HG02610 (cell line): Measurements from ENCODE around the gene FRMD4B.
A peak's percentile ranks its signal among the peaks of the same experiment; 100 is the strongest.
"Not testable (repeated sequence)": the region's sequence is repeated elsewhere in the genome, so short reads cannot be mapped to it uniquely, and the experiment has no call there.

Experiments
- ATAC-seq: cut with Tn5 transposase; IDR thresholded peaks from one replicate; pipeline ENCODE4 v1.9.1; 2021; ENCODE audit warnings: mild to moderate bottlenecking, moderate library complexity; ENCODE audit not compliant: unreplicated experiment

The FRMD4B gene

DNA sequence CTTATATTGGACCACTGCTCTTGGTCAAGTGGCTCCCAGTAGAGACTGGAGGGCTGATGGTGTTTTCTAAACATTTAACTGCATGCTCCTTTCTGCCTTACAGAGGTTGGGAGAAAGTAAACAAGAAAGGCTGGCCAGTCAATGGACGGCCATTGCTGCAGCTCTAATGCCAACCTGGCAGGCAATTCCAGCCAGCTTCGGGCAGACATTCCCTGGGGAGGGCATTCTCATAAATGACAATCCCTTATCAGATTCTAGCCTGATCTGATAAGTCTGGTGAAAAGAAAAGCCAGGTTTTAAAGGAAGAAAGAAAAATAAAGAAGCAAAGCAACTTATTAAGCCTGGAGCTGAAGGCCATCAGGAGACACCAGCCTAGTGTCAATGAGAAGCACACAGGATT lies 60.7 kb downstream of the FRMD4B start:
- no peak for ATAC-seq

DNA sequence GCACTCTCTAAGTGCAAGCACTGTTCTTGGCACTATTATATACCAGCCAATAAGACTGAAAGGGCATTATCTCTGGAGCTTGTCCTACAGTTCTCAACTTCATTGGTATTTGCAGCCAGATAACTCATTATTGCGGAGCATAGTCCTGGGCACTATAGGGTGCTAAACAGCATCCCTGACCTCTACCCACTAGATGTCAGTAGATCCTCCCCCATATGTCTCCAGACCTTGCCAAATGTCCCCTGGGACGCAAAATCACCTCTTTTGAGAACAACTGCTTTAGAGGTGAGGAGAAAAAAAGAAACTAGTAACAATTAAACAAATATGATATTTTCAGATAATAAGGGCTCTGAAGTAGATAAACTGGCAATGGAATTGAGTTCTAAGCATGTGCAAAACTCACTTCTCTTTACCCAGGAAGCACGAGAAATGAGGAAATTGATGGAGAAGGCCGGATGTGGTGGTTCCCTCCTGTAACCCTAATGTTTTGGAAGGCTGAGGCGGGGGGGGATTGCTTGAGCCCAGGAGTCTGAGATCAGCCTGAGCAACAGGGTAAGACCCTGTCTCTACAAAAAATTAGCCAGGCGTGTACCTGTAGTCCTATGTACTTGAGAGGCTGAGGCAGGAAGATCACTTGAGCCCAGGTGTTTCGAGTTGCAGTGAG lies 61.4 kb downstream of the FRMD4B start:
- ATAC-seq = peak; percentile 54

DNA sequence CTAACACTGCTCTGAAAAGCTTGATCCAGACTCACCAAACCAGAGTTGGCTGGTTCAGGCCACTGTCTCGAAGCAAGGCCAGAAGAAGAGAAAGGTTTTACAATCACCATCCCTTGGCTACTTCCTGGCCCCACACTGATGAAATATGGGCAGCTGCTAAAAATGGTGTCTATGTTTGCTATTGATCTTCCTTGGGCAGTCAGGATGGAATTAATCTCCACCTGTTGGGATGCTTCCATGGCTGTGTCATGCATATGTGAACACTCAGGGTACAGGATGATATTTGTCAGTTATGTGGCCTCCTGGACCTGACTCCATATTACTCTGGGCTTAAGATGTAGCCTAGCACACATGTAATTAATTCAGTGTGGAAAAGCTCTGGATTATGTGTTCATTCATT lies 61.9 kb downstream of the FRMD4B start:
- no peak for ATAC-seq

DNA sequence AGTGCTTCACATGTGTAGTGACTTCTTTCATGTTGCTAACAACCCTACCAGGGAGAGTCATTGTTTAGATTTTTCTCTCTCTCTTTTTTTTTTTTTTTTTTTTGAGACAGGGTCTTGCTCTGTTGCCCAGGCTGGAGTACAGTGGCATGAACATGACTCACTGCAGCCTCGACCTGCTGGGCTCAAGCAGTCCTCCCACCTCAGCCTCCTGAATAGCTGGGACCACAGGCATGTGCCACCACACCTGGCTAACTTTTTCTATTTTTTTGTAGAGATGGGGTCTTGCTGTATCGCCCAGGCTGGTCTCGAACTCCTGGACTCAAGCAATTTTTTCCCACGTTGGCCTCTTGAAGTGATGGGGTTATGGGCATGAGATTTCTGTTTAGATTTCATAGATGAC lies 63.4 kb downstream of the FRMD4B start:
- not testable (repeated sequence) for ATAC-seq

DNA sequence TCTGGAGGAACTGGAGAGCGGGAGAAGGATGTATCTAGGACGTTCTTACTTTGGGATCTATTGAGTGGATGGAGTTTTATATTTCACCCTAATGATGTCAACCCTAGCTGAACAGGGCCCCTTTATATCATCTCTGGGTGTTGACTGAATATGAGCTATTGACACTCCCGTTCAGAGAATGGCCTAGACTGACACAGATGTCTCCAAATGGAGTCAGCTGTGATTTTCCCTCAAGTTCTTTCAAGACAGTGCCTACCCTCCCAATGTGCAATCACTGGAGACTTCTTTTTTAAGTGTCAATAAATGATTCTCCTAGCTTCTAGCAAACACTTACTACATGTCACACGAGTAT lies 63.8 kb downstream of the FRMD4B start:
- ATAC-seq = no peak

- ATAC-seq = no peak
These were observed 64.4 kb downstream of the FRMD4B start for GRCh38 chr3:69321301-69322157.

DNA sequence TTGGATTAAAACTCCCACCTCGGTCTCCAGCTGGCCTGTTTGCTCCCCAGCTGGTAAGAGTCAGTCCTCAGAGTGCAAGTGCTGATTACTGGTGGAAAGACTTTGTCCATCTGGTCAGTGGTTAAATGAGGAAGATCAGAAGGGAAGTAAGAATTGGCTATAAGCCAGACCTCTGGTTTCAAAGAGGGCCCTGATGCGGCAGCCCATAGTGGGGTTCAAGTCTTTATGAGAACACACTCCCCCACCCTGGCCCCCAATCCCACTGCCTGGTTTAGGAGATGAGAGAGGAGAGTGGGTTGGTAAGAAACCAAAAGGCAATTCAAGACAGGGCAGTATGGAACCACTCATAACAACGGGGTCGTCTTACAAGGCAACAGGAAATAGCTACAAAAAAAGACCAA lies 65.0 kb downstream of the FRMD4B start:
- peak; percentile 38 for ATAC-seq

DNA sequence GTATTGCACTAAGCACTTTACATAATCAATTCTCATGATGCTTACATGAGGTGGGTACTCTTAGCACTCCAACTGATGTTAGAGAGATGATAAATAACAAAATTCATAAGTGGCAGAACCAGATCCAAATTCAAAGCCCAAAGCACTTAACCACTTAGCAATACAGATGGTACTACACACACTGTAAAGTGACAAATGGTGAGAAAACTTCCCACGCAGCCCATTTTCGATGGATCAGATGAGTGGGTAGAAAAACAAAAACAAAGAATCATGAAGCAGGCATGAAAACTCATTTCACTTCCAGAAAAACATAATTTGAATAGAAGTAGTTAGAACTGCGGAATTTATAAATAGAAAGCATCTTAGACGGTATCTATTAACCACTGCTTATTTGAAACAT lies 66.2 kb downstream of the FRMD4B start:
- ATAC-seq = no peak

DNA sequence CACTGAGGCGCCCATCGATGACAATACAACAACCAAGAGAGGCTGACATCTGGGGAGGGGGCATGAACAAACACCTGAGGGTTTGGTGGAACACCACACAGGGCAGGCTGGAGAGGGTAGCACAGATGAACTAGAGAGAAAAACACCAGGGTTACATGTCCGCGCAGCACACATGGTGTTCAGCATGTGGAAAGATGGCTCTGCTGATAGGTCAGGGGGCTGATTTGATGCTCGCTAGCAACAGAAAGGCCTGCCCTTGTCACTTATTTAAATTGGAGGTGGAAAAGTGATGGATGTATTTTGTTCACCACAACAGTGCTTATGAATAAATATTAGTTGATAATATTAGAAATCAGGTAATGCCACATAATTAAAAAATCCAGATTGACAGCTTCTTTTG lies 67.5 kb downstream of the FRMD4B start:
- ATAC-seq = no peak

GRCh38 chr3:69313251-69313650 lies 72.6 kb downstream of the FRMD4B start:
- ATAC-seq = no peak

GRCh38 chr3:69309814-69310213 lies 76.1 kb downstream of the FRMD4B start:
- no peak for ATAC-seq

GRCh38 chr3:69306239-69307185 lies 79.4 kb downstream of the FRMD4B start:
- peak; percentile 95 for ATAC-seq

DNA sequence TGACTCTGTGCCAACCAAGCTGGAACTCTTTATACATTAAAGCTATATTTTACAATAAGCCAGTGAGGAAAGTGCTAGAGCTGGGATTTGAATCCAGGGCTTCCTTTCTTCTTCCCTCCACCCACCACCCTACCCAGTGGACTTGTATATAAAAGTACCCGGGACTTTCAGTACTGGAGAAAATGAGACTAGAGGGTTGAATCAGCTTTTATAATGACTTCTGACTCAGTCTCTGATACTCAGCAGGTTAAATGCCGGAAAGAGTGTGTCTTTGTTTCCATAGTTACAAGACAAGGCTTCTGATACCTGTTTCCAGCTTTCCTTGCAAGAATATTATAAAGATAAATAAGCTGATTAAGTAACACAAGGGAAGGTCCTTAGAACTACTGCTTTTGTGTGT lies 80.9 kb downstream of the FRMD4B start:
- no peak for ATAC-seq

- ATAC-seq = no peak
These were observed 81.5 kb downstream of the FRMD4B start for GRCh38 chr3:69304396-69304795.

DNA sequence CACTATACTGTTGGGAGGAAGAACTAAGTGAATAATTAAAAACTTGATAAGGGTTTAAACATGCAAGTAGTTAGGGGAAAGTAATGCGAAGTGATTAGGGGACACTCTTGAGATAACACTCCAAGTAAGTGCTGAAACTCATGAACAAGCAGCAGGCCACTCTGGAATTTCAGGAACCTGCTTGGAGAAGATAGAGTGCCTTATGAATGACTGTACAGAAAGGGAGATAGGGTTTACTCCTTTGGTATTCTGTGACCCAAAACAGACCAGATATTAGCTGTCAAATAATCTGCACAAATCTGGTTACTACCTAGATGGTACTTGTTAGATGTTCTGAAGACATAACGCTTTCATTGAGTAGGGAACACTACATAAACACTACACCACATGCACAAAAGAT lies 85.6 kb downstream of the FRMD4B start:
- no peak for ATAC-seq

DNA sequence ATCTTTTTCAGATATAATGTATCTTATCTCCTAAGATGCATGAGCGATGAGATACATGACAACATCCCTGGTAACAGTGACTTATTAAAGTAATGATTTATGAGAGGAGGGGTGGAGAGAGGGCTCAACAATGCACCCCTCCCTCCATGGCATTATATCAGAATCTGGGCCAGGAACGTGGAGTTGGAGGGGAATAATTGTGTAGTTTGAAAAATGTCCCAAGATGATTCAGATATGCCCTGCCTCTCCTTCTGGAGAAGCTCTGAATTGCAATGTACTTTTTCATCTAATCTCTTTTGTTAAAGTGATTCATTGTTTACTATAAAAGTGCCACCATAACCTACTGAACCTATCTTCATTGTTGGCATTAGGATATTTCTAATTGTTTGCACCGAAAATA lies 86.5 kb downstream of the FRMD4B start:
- no peak for ATAC-seq

DNA sequence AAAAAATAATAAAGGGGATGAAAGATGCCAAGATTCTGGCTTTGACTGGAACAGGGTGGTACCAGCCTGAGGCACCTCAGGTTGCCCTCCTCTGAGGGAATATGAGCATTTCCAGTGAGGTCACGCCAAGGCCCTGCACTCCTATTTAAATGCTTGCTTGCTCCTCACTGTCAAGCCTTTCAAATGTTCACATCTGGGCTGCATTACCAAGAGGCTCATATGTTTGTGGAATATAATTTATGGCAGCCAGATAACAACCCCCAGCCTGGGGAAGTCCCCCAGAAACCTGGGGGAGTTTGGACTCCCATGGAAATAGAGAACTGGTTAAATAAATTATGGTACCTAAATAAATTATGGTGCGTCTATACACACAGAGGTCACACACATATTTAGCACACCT lies 88.4 kb downstream of the FRMD4B start:
- ATAC-seq = no peak

DNA sequence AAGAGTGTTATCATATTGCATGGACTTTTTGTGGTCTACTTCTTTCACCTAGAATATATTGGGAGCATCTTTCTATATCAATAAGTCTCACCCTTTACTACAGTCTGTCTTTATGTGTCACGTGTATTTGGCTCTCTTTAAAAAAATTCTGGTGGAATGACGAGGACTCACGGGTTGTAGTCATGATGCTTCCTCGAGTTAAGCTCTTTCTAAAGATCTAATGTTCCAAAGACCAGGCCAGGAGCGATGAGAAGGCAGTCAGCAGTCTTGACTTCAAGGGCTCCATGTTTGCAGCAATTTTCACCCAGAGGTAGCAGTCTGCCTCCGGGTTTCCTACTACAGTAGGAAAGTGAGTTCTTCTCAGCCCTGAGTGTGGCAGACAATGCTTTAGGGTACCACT lies 88.9 kb downstream of the FRMD4B start:
- no peak for ATAC-seq

DNA sequence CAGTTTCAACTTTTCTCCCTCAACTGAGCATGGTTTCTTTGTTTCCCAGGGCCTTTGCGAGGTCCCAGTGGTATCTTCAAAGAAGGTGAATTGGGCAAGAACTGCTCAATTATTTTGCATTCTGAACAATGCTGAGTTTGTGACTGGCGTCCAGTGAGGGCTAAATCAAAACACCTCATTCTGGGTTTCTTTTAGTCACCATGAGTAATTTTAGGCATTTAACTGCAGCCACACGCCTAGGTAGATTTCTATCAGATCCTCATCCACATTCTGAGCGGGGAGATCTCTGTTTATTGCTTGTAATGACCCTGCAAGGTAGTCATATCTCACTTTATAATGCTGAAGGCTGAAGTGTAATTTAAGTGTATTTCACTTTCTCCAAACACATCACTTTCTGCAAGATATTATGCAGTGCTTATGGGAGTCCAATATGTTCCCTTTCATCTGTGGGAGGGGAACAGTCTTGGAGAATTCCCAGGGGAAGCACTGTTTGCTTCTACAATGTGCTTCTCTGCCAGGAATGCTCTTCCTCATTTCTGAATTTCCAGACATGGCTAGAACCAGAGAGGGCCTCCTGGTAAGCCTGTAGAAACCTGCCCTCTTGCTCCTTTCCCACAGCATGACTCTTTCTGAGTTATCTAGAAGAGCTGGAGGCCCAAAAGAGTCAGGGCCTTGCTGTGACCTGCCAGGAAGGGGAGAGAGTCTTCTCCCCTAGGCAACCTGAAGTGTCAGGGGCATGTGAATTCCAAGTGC lies 91.7 kb downstream of the FRMD4B start:
- peak; percentile 88 for ATAC-seq

- ATAC-seq = no peak
These were observed 92.8 kb downstream of the FRMD4B start for GRCh38 chr3:69292959-69293574.
